ENCODE results near the gene GRK5.

Gene GRK5

GRCh38 chr10:119207366-119207666 lies at the start of gene GRK5:
Gene GRK5, plus strand, starts transcription at chr10:119207571. Its CDS starts 347 bp downstream, at chr10:119207918.
- Histone ChIP-seq H3K27me3 (ENCODE audit: control insufficient read depth in 1 of 2, insufficient read depth in 2 of 2, low read length in 2 of 2) (no peaks in the 10 kb centered on the region), H3K27ac (ENCODE audit: low read length) (peak within 1 kb of the TSS; percentile 88), H3K4me3 (ENCODE audit: low read length in 2 of 2) (peak within 1 kb of the TSS; percentile 89 to 92), H3K36me3 (ENCODE audit: control insufficient read depth in 2 of 2, insufficient read depth in 2 of 2, low read length in 2 of 2) (no peaks in the 10 kb centered on the region), H3K9ac (ENCODE audit: low read length in 2 of 2) (peak within 1 kb of the TSS; percentile 69 to 82), H3K4me1 (ENCODE audit: control insufficient read depth, insufficient read depth, low read length) (peaks cover 36% of the 10 kb centered on the region), H3K9me3 (ENCODE audit: control insufficient read depth in 2 of 2, low read length in 2 of 2) (no peaks in the 10 kb centered on the region)

- Histone ChIP-seq H3K27ac (ENCODE audit: low read length) (no peak overlapping the region), H3K4me1 (ENCODE audit: control insufficient read depth, insufficient read depth, low read length) (peaks cover 10% of the 10 kb centered on the region), H3K27me3 (ENCODE audit: control insufficient read depth in 1 of 2, insufficient read depth in 2 of 2, low read length in 2 of 2) (no peaks in the 10 kb centered on the region), H3K9ac (ENCODE audit: low read length in 2 of 2) (no peak overlapping the region), H3K4me3 (ENCODE audit: low read length in 2 of 2) (no peak overlapping the region), H3K9me3 (ENCODE audit: control insufficient read depth in 2 of 2, low read length in 2 of 2) (no peaks in the 10 kb centered on the region), H3K36me3 (ENCODE audit: control insufficient read depth in 2 of 2, insufficient read depth in 2 of 2, low read length in 2 of 2) (peaks cover 27 to 47% of the 10 kb centered on the region in 2 donors)
Measured at GRCh38 chr10:119159332-119159731, 48.0 kb upstream of the GRK5 start.

DNA sequence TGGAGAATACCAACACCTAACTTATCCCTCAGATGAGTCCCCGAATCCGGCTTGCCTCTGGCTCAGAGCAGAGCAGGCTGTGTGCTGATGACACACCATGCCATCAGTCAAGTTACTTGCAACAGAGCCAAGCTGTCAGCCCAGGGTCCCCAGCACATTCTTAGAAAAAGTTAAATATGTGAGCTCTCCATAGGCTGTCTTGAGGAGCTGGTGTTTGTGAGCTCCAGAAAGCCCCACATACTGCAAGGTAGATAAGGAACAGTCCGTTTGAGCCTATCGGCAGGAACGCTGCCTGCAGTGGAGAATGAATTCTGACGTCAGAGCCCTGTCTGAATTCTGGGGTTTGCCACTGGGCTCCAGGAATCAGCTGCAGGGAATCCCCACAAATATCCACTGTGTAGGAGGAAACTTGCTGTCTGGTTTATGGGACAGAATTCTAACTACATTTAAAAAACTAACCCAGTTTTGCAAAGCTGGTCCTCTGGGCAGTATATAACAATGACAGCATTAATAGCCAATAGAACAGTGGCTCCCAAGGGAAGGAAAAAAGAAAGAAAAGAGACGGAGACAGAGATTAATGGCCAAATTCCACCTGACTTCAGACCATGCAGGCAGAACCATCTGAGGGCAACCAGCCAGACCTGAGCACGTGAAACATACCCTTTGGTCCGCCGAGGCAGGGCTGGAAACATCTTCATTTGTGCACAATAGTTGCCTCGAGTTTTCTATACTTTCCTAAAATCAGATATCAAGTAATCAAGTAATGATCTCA lies 45.5 kb upstream of the GRK5 start:
- no peak overlapping the region for H3K9ac ChIP-seq (ENCODE audit: low read length in 2 of 2)
- peaks cover 27% of the 10 kb centered on the region for H3K4me1 ChIP-seq (ENCODE audit: control insufficient read depth, insufficient read depth, low read length)
- H3K27ac ChIP-seq (ENCODE audit: low read length) = peak overlapping the region; percentile 31
- H3K36me3 ChIP-seq (ENCODE audit: control insufficient read depth in 2 of 2, insufficient read depth in 2 of 2, low read length in 2 of 2) = peaks cover 11 to 26% of the 10 kb centered on the region in 2 donors
- H3K27me3 ChIP-seq (ENCODE audit: control insufficient read depth in 1 of 2, insufficient read depth in 2 of 2, low read length in 2 of 2) = no peaks in the 10 kb centered on the region
- H3K4me3 ChIP-seq (ENCODE audit: low read length in 2 of 2) = no peak overlapping the region
- no peaks in the 10 kb centered on the region for H3K9me3 ChIP-seq (ENCODE audit: control insufficient read depth in 2 of 2, low read length in 2 of 2)

GRCh38 chr10:119162452-119163092 lies 44.8 kb upstream of the GRK5 start:
- H3K27me3 ChIP-seq (ENCODE audit: control insufficient read depth in 1 of 2, insufficient read depth in 2 of 2, low read length in 2 of 2) = no peaks in the 10 kb centered on the region
- peaks cover 27% of the 10 kb centered on the region for H3K4me1 ChIP-seq (ENCODE audit: control insufficient read depth, insufficient read depth, low read length)
- no peak overlapping the region for H3K9ac ChIP-seq (ENCODE audit: low read length in 2 of 2)
- no peak overlapping the region for H3K4me3 ChIP-seq (ENCODE audit: low read length in 2 of 2)
- H3K9me3 ChIP-seq (ENCODE audit: control insufficient read depth in 2 of 2, low read length in 2 of 2) = no peaks in the 10 kb centered on the region
- peak overlapping the region; percentile 24 for H3K27ac ChIP-seq (ENCODE audit: low read length)
- H3K36me3 ChIP-seq (ENCODE audit: control insufficient read depth in 2 of 2, insufficient read depth in 2 of 2, low read length in 2 of 2) = peaks cover 11 to 29% of the 10 kb centered on the region in 2 donors

- no peaks in the 10 kb centered on the region for H3K27me3 ChIP-seq (ENCODE audit: control insufficient read depth in 1 of 2, insufficient read depth in 2 of 2, low read length in 2 of 2)
- no peaks in the 10 kb centered on the region for H3K9me3 ChIP-seq (ENCODE audit: control insufficient read depth in 2 of 2, low read length in 2 of 2)
- peaks cover 27% of the 10 kb centered on the region for H3K4me1 ChIP-seq (ENCODE audit: control insufficient read depth, insufficient read depth, low read length)
- peak within 1 kb of the TSS; percentile 92 to 95 for H3K9ac ChIP-seq (ENCODE audit: low read length in 2 of 2)
- H3K36me3 ChIP-seq (ENCODE audit: control insufficient read depth in 2 of 2, insufficient read depth in 2 of 2, low read length in 2 of 2) = peaks cover 20% of the 10 kb centered on the region in 2 donors
- H3K4me3 ChIP-seq (ENCODE audit: low read length in 2 of 2) = peak within 1 kb of the TSS; percentile 88 to 91
- H3K27ac ChIP-seq (ENCODE audit: low read length) = peak within 1 kb of the TSS; percentile 88
Measured at GRCh38 chr10:119165171-119166117, 41.9 kb upstream of the GRK5 start, which contains the start of gene SFXN4. Gene SFXN4, minus strand, starts transcription at chr10:119165714. Its CDS starts 67 bp downstream, at chr10:119165647.

DNA sequence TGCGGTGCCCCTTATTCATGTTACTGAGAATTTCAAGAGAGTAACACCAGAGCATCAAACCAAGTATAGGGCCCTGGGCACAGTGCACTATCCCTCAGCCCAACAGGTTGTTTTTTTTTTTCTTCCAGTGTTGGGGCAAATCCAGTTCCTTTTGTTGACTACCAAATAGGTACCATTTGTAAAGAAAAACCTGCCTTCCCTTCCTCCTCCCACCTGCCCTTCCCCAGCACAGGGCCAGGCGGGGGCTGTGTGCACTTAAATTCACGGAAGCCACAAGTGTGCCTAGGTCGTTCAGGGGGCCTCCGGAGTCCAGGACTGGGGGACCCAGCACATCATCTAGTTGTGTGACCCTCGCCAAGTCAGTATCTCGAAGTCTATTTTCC lies 41.3 kb upstream of the GRK5 start:
- Histone ChIP-seq H3K9me3 (ENCODE audit: control insufficient read depth in 2 of 2, low read length in 2 of 2) (no peaks in the 10 kb centered on the region), H3K36me3 (ENCODE audit: control insufficient read depth in 2 of 2, insufficient read depth in 2 of 2, low read length in 2 of 2) (peaks cover 17 to 20% of the 10 kb centered on the region in 2 donors), H3K4me1 (ENCODE audit: control insufficient read depth, insufficient read depth, low read length) (peaks cover 27% of the 10 kb centered on the region), H3K27me3 (ENCODE audit: control insufficient read depth in 1 of 2, insufficient read depth in 2 of 2, low read length in 2 of 2) (no peaks in the 10 kb centered on the region), H3K4me3 (ENCODE audit: low read length in 2 of 2) (peak overlapping the region; percentile 88 to 91), H3K9ac (ENCODE audit: low read length in 2 of 2) (peak overlapping the region; percentile 92 to 95), H3K27ac (ENCODE audit: low read length) (peak overlapping the region; percentile 88)

- Histone ChIP-seq H3K9ac (ENCODE audit: low read length in 2 of 2) (peak overlapping the region in 1 of 2 donors; percentile 95), H3K4me1 (ENCODE audit: control insufficient read depth, insufficient read depth, low read length) (peaks cover 25% of the 10 kb centered on the region), H3K36me3 (ENCODE audit: control insufficient read depth in 2 of 2, insufficient read depth in 2 of 2, low read length in 2 of 2) (peaks cover 21 to 22% of the 10 kb centered on the region in 2 donors), H3K27ac (ENCODE audit: low read length) (peak overlapping the region; percentile 88), H3K9me3 (ENCODE audit: control insufficient read depth in 2 of 2, low read length in 2 of 2) (no peaks in the 10 kb centered on the region), H3K4me3 (ENCODE audit: low read length in 2 of 2) (no peak overlapping the region), H3K27me3 (ENCODE audit: control insufficient read depth in 1 of 2, insufficient read depth in 2 of 2, low read length in 2 of 2) (no peaks in the 10 kb centered on the region)
Measured at GRCh38 chr10:119166564-119166963, 40.8 kb upstream of the GRK5 start.

- Histone ChIP-seq H3K27me3 (ENCODE audit: control insufficient read depth in 1 of 2, insufficient read depth in 2 of 2, low read length in 2 of 2) (no peaks in the 10 kb centered on the region), H3K36me3 (ENCODE audit: control insufficient read depth in 2 of 2, insufficient read depth in 2 of 2, low read length in 2 of 2) (peaks cover 25% of the 10 kb centered on the region in 2 donors), H3K4me1 (ENCODE audit: control insufficient read depth, insufficient read depth, low read length) (peaks cover 22% of the 10 kb centered on the region), H3K27ac (ENCODE audit: low read length) (peak overlapping the region; percentile 88), H3K4me3 (ENCODE audit: low read length in 2 of 2) (no peak overlapping the region), H3K9me3 (ENCODE audit: control insufficient read depth in 2 of 2, low read length in 2 of 2) (no peaks in the 10 kb centered on the region), H3K9ac (ENCODE audit: low read length in 2 of 2) (no peak overlapping the region)
Measured at GRCh38 chr10:119167041-119167440, 40.3 kb upstream of the GRK5 start.

GRCh38 chr10:119174109-119174508 lies 33.3 kb upstream of the GRK5 start:
- Histone ChIP-seq H3K4me3 (ENCODE audit: low read length in 2 of 2) (no peak overlapping the region), H3K9ac (ENCODE audit: low read length in 2 of 2) (no peak overlapping the region), H3K27me3 (ENCODE audit: control insufficient read depth in 1 of 2, insufficient read depth in 2 of 2, low read length in 2 of 2) (no peaks in the 10 kb centered on the region), H3K4me1 (ENCODE audit: control insufficient read depth, insufficient read depth, low read length) (peaks cover 14% of the 10 kb centered on the region), H3K36me3 (ENCODE audit: control insufficient read depth in 2 of 2, insufficient read depth in 2 of 2, low read length in 2 of 2) (peaks cover 29 to 31% of the 10 kb centered on the region in 2 donors), H3K27ac (ENCODE audit: low read length) (no peak overlapping the region), H3K9me3 (ENCODE audit: control insufficient read depth in 2 of 2, low read length in 2 of 2) (no peaks in the 10 kb centered on the region)

DNA sequence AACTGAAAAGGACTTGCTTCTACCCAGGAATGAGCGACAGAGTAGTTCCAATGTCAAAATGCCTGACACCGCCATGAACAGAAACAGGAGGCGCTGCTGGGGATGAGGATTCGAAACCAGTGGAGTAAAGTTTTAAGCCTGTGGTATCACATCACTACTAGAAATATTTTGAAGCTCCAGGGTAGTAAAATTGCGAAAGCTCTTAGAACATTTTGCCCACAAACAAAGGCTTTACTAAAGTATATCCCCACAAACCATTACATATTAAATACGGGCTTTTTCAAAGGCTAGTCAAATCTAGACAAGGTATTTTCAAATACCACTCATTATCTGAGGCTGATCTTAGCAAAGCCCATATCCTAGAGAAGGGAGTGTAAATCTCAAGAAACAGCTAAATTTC lies 31.2 kb upstream of the GRK5 start:
- Histone ChIP-seq H3K36me3 (ENCODE audit: control insufficient read depth in 2 of 2, insufficient read depth in 2 of 2, low read length in 2 of 2) (peaks cover 18 to 23% of the 10 kb centered on the region in 2 donors), H3K4me3 (ENCODE audit: low read length in 2 of 2) (no peak overlapping the region), H3K4me1 (ENCODE audit: control insufficient read depth, insufficient read depth, low read length) (peaks cover 16% of the 10 kb centered on the region), H3K9ac (ENCODE audit: low read length in 2 of 2) (no peak overlapping the region), H3K27ac (ENCODE audit: low read length) (no peak overlapping the region), H3K27me3 (ENCODE audit: control insufficient read depth in 1 of 2, insufficient read depth in 2 of 2, low read length in 2 of 2) (no peaks in the 10 kb centered on the region), H3K9me3 (ENCODE audit: control insufficient read depth in 2 of 2, low read length in 2 of 2) (no peaks in the 10 kb centered on the region)
